GM23248 (cell line): Measurements from ENCODE around the gene HDAC9.

ENCODE experiments used
- EZH2 ChIP-seq: fragments of 200-600 bp; sonication (generic); IDR thresholded peaks from 2 replicates; pipeline ENCODE4 v1.6.1; 2018; ENCODE audit warnings: antibody characterized with exemption, mild to moderate bottlenecking; ENCODE audit not compliant: insufficient read depth, poor library complexity, severe bottlenecking
- EZH2phosphoT487 ChIP-seq: fragments of 200-600 bp; sonication (generic); IDR thresholded peaks from 2 replicates; pipeline ENCODE4 v1.6.1; 2018; ENCODE audit warnings: antibody characterized with exemption, moderate library complexity, mild to moderate bottlenecking, low read depth; ENCODE audit not compliant: insufficient read depth

- no peak for TF ChIP-seq EZH2
- no peak for TF ChIP-seq EZH2phosphoT487
These were observed 531.3 kb downstream of the HDAC9 start for GRCh38 chr7:19026888-19027287.
